CD14-positive monocyte (primary cell): ENCODE results near the gene UCP3. TPM values are rescaled to one million over a fixed set of nuclear protein-coding genes. Genes with fewer than 3 reads are reported as not detected.

Experiments used
- DNase-seq, 3 donors: peaks; one replicate each; pipeline ENCODE4 v3.0.0-alpha.2; 2011 to 2022
- H2AFZ ChIP-seq: 2 replicates; pipeline ENCODE4 v1.6.0; 2012; ENCODE audit warnings: mild to moderate bottlenecking, low read depth, low read length, inconsistent platforms; ENCODE audit not compliant: insufficient read depth, poor library complexity, severe bottlenecking
- H3K27ac ChIP-seq, 2 donors: 1 replicate in 1 of 2; 2 replicates in 1 of 2; pipeline ENCODE4 v1.5.1; 2012 to 2013; ENCODE audit warnings: low read length in 2 of 2, control low read depth in 1 of 2, inconsistent platforms in 1 of 2, low read depth in 1 of 2, mild to moderate bottlenecking in 1 of 2
- H3K27me3 ChIP-seq, 2 donors: one replicate each; pipeline versions ENCODE4 v1.6.0 to v1.6.1; 2011 to 2013; ENCODE audit warnings: low read length in 2 of 2; ENCODE audit not compliant: control insufficient read depth in 2 of 2, insufficient read depth in 2 of 2
- H3K36me3 ChIP-seq, 2 donors: replicated peaks in 1 of 2; 1 replicate in 1 of 2; 2 replicates in 1 of 2; pipeline versions ENCODE4 v1.5.1 to v1.6.1; 2012 to 2013; ENCODE audit warnings: low read length in 2 of 2, control low read depth in 1 of 2, inconsistent platforms in 1 of 2, mild to moderate bottlenecking in 1 of 2; ENCODE audit not compliant: insufficient read depth in 2 of 2, control insufficient read depth in 1 of 2
- H3K4me1 ChIP-seq, 2 donors: 1 replicate in 1 of 2; 2 replicates in 1 of 2; pipeline versions ENCODE4 v1.5.1 to v1.6.1; 2012 to 2013; ENCODE audit warnings: low read length in 2 of 2, control low read depth in 1 of 2, inconsistent platforms in 1 of 2, mild to moderate bottlenecking in 1 of 2, moderate library complexity in 1 of 2; ENCODE audit not compliant: insufficient read depth in 2 of 2, control insufficient read depth in 1 of 2
- H3K4me2 ChIP-seq: replicated peaks from 2 replicates; pipeline ENCODE3; 2012; ENCODE audit warnings: low read length, moderate library complexity, mild to moderate bottlenecking; ENCODE audit not compliant: poor library complexity, severe bottlenecking; ENCODE audit errors: extremely low read depth
- H3K4me3 ChIP-seq, 3 experiments: fragments of 200-600 bp in 1 of 3; sonication (generic) in 1 of 3; replicated peaks in 1 of 3; 1 replicate in 2 of 3; 2 replicates in 1 of 3; pipeline ENCODE4 v1.5.1; 2011 to 2013; ENCODE audit warnings: low read length in 3 of 3, mild to moderate bottlenecking in 3 of 3, control low read depth in 2 of 3, low read depth in 2 of 3, inconsistent platforms in 1 of 3, moderate library complexity in 1 of 3
- H3K79me2 ChIP-seq: 2 replicates; pipeline ENCODE4 v1.6.0; 2012; ENCODE audit warnings: mild to moderate bottlenecking, control low read depth, inconsistent platforms, low read length, moderate library complexity; ENCODE audit not compliant: insufficient read depth
- H3K9ac ChIP-seq: 2 replicates; pipeline ENCODE4 v1.6.0; 2017; ENCODE audit warnings: low read length, mild to moderate bottlenecking; ENCODE audit not compliant: insufficient read depth, poor library complexity, severe bottlenecking
- H3K9me3 ChIP-seq, 2 donors: replicated peaks in 1 of 2; 1 replicate in 1 of 2; 2 replicates in 1 of 2; pipeline versions ENCODE4 v1.5.1 to v1.6.1; 2012 to 2013; ENCODE audit warnings: low read length in 2 of 2, control low read depth in 1 of 2; ENCODE audit not compliant: control insufficient read depth in 1 of 2, insufficient read depth in 1 of 2
- H4K20me1 ChIP-seq: 2 replicates; pipeline ENCODE4 v1.6.0; 2012; ENCODE audit warnings: mild to moderate bottlenecking, low read length, control low read depth, moderate library complexity; ENCODE audit not compliant: insufficient read depth
- H3K27ac Mint-ChIP-seq, 7 donors: one replicate each; pipeline ENCODE4 v1.8.0; 2020; ENCODE audit warnings: mild to moderate bottlenecking in 7 of 7, mixed read lengths in 7 of 7, moderate library complexity in 6 of 7, inconsistent platforms in 2 of 7
- H3K27me3 Mint-ChIP-seq, 3 donors: one replicate each; pipeline ENCODE4 v1.8.0; 2021 to 2022; ENCODE audit warnings: low read depth in 3 of 3, mild to moderate bottlenecking in 3 of 3, mixed read lengths in 3 of 3, moderate library complexity in 3 of 3, inconsistent platforms in 1 of 3
- H3K36me3 Mint-ChIP-seq, 2 donors: one replicate each; pipeline ENCODE4 v1.8.0; 2020; ENCODE audit warnings: mixed read lengths in 2 of 2, inconsistent platforms in 1 of 2, mild to moderate bottlenecking in 1 of 2
- H3K4me1 Mint-ChIP-seq: one replicate; pipeline ENCODE4 v1.8.0; 2020; ENCODE audit warnings: mild to moderate bottlenecking, mixed read lengths
- H3K4me3 Mint-ChIP-seq, 2 donors: one replicate each; pipeline ENCODE4 v1.8.0; 2020; ENCODE audit warnings: mild to moderate bottlenecking in 2 of 2, mixed read lengths in 2 of 2, moderate library complexity in 1 of 2
- H3K9me3 Mint-ChIP-seq, 7 donors: one replicate each; pipeline ENCODE4 v1.8.0; 2020 to 2022; ENCODE audit warnings: mixed read lengths in 7 of 7, mild to moderate bottlenecking in 6 of 7, moderate library complexity in 6 of 7, inconsistent platforms in 2 of 7
- WGBS: methylation state at CpG from one replicate; pipeline ENCODE4 v1.1.5; 2013; ENCODE audit warnings: missing lambda C conversion rate; ENCODE audit not compliant: insufficient coverage; 5-methylcytosine and 5-hydroxymethylcytosine counted together
- intact Hi-C, 2 donors: fragments of 100-400 bp; cut with micrococcal nuclease; formaldehyde crosslinking; loops; one replicate each; pipeline versions ENCODE4 v1.15.0 to v1.15.1; 2023
- polyA plus RNA-seq, 3 donors: library from polyadenylated mRNA; depleted of rRNA in 1 of 3; unstranded in 2 of 3; stranded (reverse) in 1 of 3; fragments of 300-500 nt in 2 of 3; fragments of >200 nt in 1 of 3; fragmentation: Illumina TruSeq in 2 of 3; gene quantifications; 1 replicate in 2 of 3; 2 replicates in 1 of 3; pipeline ENCODE4 v1.2.3, GENCODE V29; 2012 to 2021
- TF ChIP-seq, protein P1 (sequence below): fragments of 200-600 bp; IDR thresholded peaks from one replicate; pipeline ENCODE4 v1.8.0; 2022; ENCODE audit warnings: antibody characterized with exemption, mild to moderate bottlenecking

UCP3 gene
- polyA plus RNA-seq, 3 donors = 3.8 TPM; not detected in 2

GRCh38 chr11:74013141-74013540 lies 4.3 kb upstream of the UCP3 start:
- WGBS = 96% methylated on average over 7 of the region's 8 CpGs
- Mint-ChIP-seq H3K4me3 (no peak overlapping the region), H3K9me3 (no peaks in the 10 kb centered on the region)

GRCh38 chr11:74012074-74012809 lies 3.4 kb upstream of the UCP3 start:
- TF ChIP-seq, protein P1, sequence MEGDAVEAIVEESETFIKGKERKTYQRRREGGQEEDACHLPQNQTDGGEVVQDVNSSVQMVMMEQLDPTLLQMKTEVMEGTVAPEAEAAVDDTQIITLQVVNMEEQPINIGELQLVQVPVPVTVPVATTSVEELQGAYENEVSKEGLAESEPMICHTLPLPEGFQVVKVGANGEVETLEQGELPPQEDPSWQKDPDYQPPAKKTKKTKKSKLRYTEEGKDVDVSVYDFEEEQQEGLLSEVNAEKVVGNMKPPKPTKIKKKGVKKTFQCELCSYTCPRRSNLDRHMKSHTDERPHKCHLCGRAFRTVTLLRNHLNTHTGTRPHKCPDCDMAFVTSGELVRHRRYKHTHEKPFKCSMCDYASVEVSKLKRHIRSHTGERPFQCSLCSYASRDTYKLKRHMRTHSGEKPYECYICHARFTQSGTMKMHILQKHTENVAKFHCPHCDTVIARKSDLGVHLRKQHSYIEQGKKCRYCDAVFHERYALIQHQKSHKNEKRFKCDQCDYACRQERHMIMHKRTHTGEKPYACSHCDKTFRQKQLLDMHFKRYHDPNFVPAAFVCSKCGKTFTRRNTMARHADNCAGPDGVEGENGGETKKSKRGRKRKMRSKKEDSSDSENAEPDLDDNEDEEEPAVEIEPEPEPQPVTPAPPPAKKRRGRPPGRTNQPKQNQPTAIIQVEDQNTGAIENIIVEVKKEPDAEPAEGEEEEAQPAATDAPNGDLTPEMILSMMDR = no peak
- Histone ChIP-seq H3K79me2 (no peaks in the 10 kb centered on the region), H3K4me2 (no peak overlapping the region), H3K36me3 (peaks cover 10 to 33% of the 10 kb centered on the region in 2 donors), H3K9me3 (no peaks in the 10 kb centered on the region), H3K27me3 (no peaks in the 10 kb centered on the region), H3K4me1 (peaks cover 15 to 25% of the 10 kb centered on the region in 2 donors), H2AFZ (no peak overlapping the region), H3K27ac (no peak overlapping the region), H4K20me1 (no peaks in the 10 kb centered on the region), H3K4me3 (no peak overlapping the region), H3K9ac (no peak overlapping the region)
- DNase-seq = no peak
- Mint-ChIP-seq H3K9me3 (no peaks in the 10 kb centered on the region), H3K27me3 (peaks cover 0 to 2% (median 0%) of the 10 kb centered on the region in 3 donors), H3K4me3 (no peak overlapping the region), H3K36me3 (peaks cover 36 to 54% of the 10 kb centered on the region in 2 donors), H3K4me1 (peaks cover 31% of the 10 kb centered on the region), H3K27ac (no peak overlapping the region)
- intact Hi-C loops = no loop called here
- WGBS = 97% methylated on average over 7 of the region's 14 CpGs

More at GRCh38 chr11:74013141-74013540, 4.3 kb upstream of the UCP3 start:
- Histone ChIP-seq H4K20me1 (no peaks in the 10 kb centered on the region), H3K4me1 (peaks cover 24 to 34% of the 10 kb centered on the region in 2 donors), H3K79me2 (no peaks in the 10 kb centered on the region), H3K9me3 (no peaks in the 10 kb centered on the region), H3K36me3 (peaks cover 10 to 33% of the 10 kb centered on the region in 2 donors), H3K27me3 (no peaks in the 10 kb centered on the region), H2AFZ (no peak overlapping the region), H3K4me2 (no peak overlapping the region), H3K4me3 (no peak overlapping the region), H3K9ac (no peak overlapping the region), H3K27ac (no peak overlapping the region)
- no peak for DNase-seq
- Mint-ChIP-seq H3K4me1 (peaks cover 31% of the 10 kb centered on the region), H3K27ac (no peak overlapping the region), H3K27me3 (peaks cover 0 to 2% (median 0%) of the 10 kb centered on the region in 3 donors), H3K36me3 (peaks cover 37 to 56% of the 10 kb centered on the region in 2 donors)
- TF ChIP-seq, protein P1 = no peak
- intact Hi-C loops = no loop called here
